OCI-LY3 (cell line): ENCODE data around the gene POLR2E.
A peak's percentile ranks its signal among the peaks of the same experiment; 100 is the strongest.

ENCODE experiments used
- H2AFZ ChIP-seq: fragments of 200-600, 300-600 bp; shearing (Covaris generic); 2 replicates; pipeline ENCODE4 v1.6.0; 2014; ENCODE audit warnings: antibody characterized with exemption, low read depth, low read length
- H3K27ac ChIP-seq: fragments of 200-600, 300-600 bp; sonication (generic); 2 replicates; pipeline ENCODE4 v1.5.1; 2014; ENCODE audit warnings: mild to moderate bottlenecking, low read length, moderate library complexity, mixed read lengths
- H3K27me3 ChIP-seq: fragments of 200-600, 300-600 bp; sonication (generic); 2 replicates; pipeline ENCODE4 v1.6.1; 2014; ENCODE audit warnings: low read depth, low read length, mixed read lengths
- H3K36me3 ChIP-seq: fragments of 200-600, 300-600 bp; sonication (generic); replicated peaks from 2 replicates; pipeline ENCODE3; 2014; ENCODE audit warnings: low read depth, low read length, mixed read lengths
- H3K4me1 ChIP-seq: fragments of 300-600, 200-600 bp; sonication (generic); 2 replicates; pipeline ENCODE4 v1.6.1; 2014; ENCODE audit warnings: low read length, mixed read lengths
- H3K4me2 ChIP-seq: fragments of 200-600, 300-600 bp; sonication (generic); 2 replicates; pipeline ENCODE4 v1.6.1; 2014; ENCODE audit warnings: low read length, mixed read lengths
- H3K4me3 ChIP-seq: fragments of 300-600, 200-600 bp; sonication (generic); 2 replicates; pipeline ENCODE4 v1.5.1; 2014; ENCODE audit warnings: antibody characterized with exemption, mild to moderate bottlenecking, low read length, moderate library complexity
- H3K79me2 ChIP-seq: fragments of 300-600, 200-600 bp; shearing (Covaris generic); 2 replicates; pipeline ENCODE4 v1.6.1; 2014; ENCODE audit warnings: mild to moderate bottlenecking, low read length, mixed read lengths
- H3K9ac ChIP-seq: fragments of 300-600, 200-600 bp; shearing (Covaris generic); 2 replicates; pipeline ENCODE4 v1.6.0; 2014; ENCODE audit warnings: mild to moderate bottlenecking, low read length, moderate library complexity
- H3K9me3 ChIP-seq: fragments of 200-600, 300-600 bp; shearing (Covaris generic); 2 replicates; pipeline ENCODE4 v1.6.1; 2014; ENCODE audit warnings: low read length, mixed read lengths; ENCODE audit not compliant: insufficient read depth
- H4K20me1 ChIP-seq: fragments of 200-600, 300-600 bp; sonication (generic); 2 replicates; pipeline ENCODE4 v1.6.1; 2016; ENCODE audit warnings: low read length, mixed read lengths; ENCODE audit not compliant: insufficient read depth
- EZH2phosphoT487 ChIP-seq: fragments of 200-600 bp; shearing (Covaris generic); IDR thresholded peaks from 2 replicates; pipeline ENCODE4 v1.6.1; 2018; ENCODE audit warnings: antibody characterized with exemption, mixed run types, low read depth
- TF ChIP-seq, protein P1 (sequence below): fragments of 200-600, 300-600 bp; sonication (generic); IDR thresholded peaks from 2 replicates; pipeline ENCODE4 v1.5.1; 2014; ENCODE audit warnings: antibody characterized with exemption, low read length, low read depth

The POLR2E gene

DNA sequence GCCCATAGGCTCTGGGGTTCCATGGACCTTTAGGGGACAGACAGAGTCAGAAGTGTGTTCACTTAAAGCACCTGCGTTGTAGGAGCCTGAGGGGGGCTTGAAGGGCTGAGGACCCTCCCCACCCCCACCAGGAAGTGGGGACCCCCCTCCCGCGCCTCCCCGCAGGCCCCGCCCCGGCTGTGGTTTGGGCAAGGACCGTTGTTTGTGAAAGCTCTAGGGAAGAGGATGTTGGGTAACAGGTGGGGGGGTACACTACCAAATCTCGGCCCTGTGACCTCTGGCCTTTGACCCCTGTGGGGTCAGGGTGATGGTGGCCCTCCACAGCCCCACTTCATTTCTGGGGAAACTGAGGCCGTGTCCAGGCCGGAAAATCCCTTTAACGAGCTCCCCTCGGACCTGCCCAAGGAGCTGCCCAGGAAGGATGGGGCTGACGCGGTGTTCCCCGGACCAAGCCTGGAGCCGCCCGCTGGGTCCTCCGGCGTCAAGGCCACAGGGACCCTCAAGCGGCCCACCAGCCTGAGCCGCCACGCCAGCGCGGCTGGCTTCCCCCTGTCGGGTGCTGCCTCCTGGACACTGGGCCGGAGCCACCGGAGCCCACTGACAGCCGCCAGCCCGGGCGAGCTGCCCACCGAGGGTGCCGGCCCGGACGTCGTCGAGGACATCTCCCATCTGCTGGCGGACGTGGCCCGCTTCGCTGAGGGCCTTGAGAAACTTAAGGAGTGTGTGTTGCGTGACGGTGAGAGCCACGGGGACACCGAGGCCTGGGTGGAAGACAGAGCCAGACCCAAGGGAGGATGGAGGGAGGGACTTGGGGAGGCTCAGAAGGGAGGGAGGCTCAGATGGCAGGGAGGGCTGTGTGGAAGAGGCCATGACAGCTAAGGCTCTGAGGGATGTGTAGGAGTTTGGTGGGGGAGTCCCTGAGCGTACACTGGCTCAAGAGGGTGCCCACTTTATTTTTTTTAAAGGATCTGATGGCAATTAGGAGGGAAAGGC, 26.9 kb downstream of the POLR2E start:
- TF ChIP-seq EZH2phosphoT487: no peak
- TF ChIP-seq, protein P1, sequence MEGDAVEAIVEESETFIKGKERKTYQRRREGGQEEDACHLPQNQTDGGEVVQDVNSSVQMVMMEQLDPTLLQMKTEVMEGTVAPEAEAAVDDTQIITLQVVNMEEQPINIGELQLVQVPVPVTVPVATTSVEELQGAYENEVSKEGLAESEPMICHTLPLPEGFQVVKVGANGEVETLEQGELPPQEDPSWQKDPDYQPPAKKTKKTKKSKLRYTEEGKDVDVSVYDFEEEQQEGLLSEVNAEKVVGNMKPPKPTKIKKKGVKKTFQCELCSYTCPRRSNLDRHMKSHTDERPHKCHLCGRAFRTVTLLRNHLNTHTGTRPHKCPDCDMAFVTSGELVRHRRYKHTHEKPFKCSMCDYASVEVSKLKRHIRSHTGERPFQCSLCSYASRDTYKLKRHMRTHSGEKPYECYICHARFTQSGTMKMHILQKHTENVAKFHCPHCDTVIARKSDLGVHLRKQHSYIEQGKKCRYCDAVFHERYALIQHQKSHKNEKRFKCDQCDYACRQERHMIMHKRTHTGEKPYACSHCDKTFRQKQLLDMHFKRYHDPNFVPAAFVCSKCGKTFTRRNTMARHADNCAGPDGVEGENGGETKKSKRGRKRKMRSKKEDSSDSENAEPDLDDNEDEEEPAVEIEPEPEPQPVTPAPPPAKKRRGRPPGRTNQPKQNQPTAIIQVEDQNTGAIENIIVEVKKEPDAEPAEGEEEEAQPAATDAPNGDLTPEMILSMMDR: no peak
- Histone ChIP-seq H3K27me3 (no peaks in the 10 kb centered on the region), H3K27ac (peak overlapping the region; percentile 77), H3K4me1 (peaks cover 25% of the 10 kb centered on the region), H3K79me2 (peaks cover 31% of the 10 kb centered on the region), H2AFZ (no peak overlapping the region; the same call in 1 of the 2 replicates), H4K20me1 (no peaks in the 10 kb centered on the region), H3K4me2 (peak overlapping the region; percentile 98), H3K9ac (peak overlapping the region; percentile 93), H3K4me3 (peak overlapping the region; percentile 95), H3K36me3 (peaks cover 14% of the 10 kb centered on the region), H3K9me3 (no peaks in the 10 kb centered on the region)

DNA sequence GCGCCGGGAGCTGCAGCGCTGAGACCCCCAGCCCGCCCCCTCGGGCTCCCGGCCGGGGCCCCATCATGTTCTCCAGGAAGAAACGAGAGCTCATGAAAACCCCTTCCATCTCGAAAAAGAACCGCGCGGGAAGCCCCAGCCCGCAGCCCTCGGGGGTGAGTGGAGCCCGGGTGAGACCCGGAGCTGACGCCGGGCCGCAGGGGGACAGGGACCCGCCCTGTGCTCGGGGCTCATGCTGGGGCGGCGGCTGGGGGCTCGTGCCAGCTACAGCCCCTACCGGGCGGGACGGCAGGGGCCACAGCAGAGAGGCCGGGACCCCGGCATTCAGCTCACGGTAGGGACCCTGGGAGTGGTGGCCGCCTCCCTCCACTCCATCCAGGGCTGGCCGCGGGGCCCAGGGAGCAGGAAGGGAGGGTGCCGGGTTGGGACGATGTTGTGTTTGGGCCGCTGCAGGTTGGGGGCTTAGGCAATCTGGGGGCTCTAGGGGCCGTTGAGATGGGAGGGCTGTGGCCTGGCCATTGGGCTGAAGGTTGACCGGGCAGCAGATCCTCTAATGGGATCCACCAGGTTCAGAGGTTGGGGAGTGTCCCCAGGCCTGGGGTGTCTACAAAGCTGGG, 27.7 kb downstream of the POLR2E start:
- peak overlapping the region; percentile 77 for H3K27ac ChIP-seq
- peak overlapping the region; percentile 98 for H3K4me2 ChIP-seq
- peaks cover 15% of the 10 kb centered on the region for H3K36me3 ChIP-seq
- no peaks in the 10 kb centered on the region for H3K27me3 ChIP-seq
- peaks cover 31% of the 10 kb centered on the region for H3K79me2 ChIP-seq
- no peak overlapping the region for H2AFZ ChIP-seq
- H3K4me3 ChIP-seq: peak overlapping the region; percentile 95
- no peaks in the 10 kb centered on the region for H4K20me1 ChIP-seq
- peak overlapping the region; percentile 93 for H3K9ac ChIP-seq
- peaks cover 25% of the 10 kb centered on the region for H3K4me1 ChIP-seq
- TF ChIP-seq EZH2phosphoT487: no peak
- TF ChIP-seq, protein P1: no peak
- no peaks in the 10 kb centered on the region for H3K9me3 ChIP-seq

DNA sequence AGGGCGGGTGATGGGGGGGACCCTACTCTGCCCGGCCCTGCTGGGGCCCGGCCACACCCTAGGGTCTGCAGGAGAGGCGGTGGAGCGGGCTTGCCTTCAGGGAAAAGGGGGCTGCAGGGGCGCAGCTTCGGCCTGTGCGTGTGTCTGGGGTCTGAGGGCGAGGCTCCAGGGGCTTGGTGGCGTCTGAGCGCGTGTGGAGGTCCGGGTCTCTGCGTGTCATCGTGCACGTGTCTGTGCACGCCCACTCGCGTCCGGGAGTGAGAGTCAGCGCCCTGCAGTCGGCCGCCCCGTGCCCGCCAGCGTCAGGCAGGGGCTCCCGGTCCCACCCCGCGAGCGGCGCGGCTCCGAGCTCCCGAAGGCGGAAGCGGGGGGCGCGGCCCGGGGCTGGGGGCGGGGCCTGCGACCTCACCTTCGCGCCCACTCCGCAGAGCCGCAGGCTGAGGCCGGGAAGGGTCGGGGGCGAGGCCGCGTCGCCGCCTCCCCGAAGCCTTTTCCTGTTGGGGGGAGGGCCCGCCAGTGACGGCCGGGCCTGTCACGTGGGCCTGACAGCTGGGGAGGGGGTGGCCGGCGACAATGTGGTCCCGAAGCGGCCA, 28.3 kb downstream of the POLR2E start, which contains the start of gene ARHGAP45:
Gene ARHGAP45 (plus strand): TSS at position 420 of the 593 bp plus-strand sequence. CDS start 239 bp downstream, outside the sequence.
- H3K9ac ChIP-seq: peak within 1 kb of the TSS; percentile 93

More for the DNA sequence above, 28.3 kb downstream of the POLR2E start, which contains the start of gene ARHGAP45:
- no peaks in the 10 kb centered on the region for H3K9me3 ChIP-seq
- H2AFZ ChIP-seq: no peak within 1 kb of the TSS
- TF ChIP-seq EZH2phosphoT487: no peak
- TF ChIP-seq, protein P1: no peak
- H3K27ac ChIP-seq: peak within 1 kb of the TSS; percentile 77
- H3K4me2 ChIP-seq: peak within 1 kb of the TSS; percentile 98
- H3K4me3 ChIP-seq: peak within 1 kb of the TSS; percentile 95
- H3K4me1 ChIP-seq: peaks cover 25% of the 10 kb centered on the region
- H3K27me3 ChIP-seq: no peaks in the 10 kb centered on the region
- H4K20me1 ChIP-seq: no peaks in the 10 kb centered on the region
- peaks cover 15% of the 10 kb centered on the region for H3K36me3 ChIP-seq
- H3K79me2 ChIP-seq: peaks cover 31% of the 10 kb centered on the region
